Colonic mucosa (tissue), 4 donors: Measurements from ENCODE around the gene FBH1. TPM values are rescaled to one million over a fixed set of nuclear protein-coding genes. Genes with fewer than 3 reads are reported as not detected.
A peak's percentile ranks its signal among the peaks of the same experiment; 100 is the strongest.
"Not testable (repeated sequence)": the region's sequence is repeated elsewhere in the genome, so short reads cannot be mapped to it uniquely, and the experiment has no call there.

ENCODE experiments used
- DNase-seq: peaks from one replicate; pipeline ENCODE4 v3.0.0-alpha.2; 2020
- H3K27ac ChIP-seq: fragments of 200-600 bp; one replicate; pipeline ENCODE4 v1.8.0; 2021
- H3K27me3 ChIP-seq: fragments of 200-600 bp; one replicate; pipeline ENCODE4 v1.8.0; 2021
- H3K36me3 ChIP-seq: fragments of 200-600 bp; one replicate; pipeline ENCODE4 v1.8.0; 2021
- H3K4me1 ChIP-seq: fragments of 200-600 bp; one replicate; pipeline ENCODE4 v1.8.0; 2021; ENCODE audit warnings: mild to moderate bottlenecking
- H3K4me3 ChIP-seq: fragments of 200-600 bp; one replicate; pipeline ENCODE4 v1.8.0; 2021
- H3K9ac ChIP-seq, 2 donors: one replicate each; pipeline ENCODE4 v1.7.0; 2013; ENCODE audit warnings: control low read depth in 2 of 2, low read depth in 2 of 2, low read length in 2 of 2
- H3K9me3 ChIP-seq: fragments of 200-600 bp; one replicate; pipeline ENCODE4 v1.8.0; 2021
- CTCF ChIP-seq: fragments of 200-600 bp; IDR thresholded peaks from one replicate; pipeline ENCODE4 v1.8.0; 2022; ENCODE audit warnings: antibody characterized with exemption, mild to moderate bottlenecking
- intact Hi-C: fragments of 100-400 bp; cut with DNase I; formaldehyde crosslinking; loops from one replicate; pipeline ENCODE4 v1.14.1; 2022
- total RNA-seq, 2 donors: library from RNA; stranded (reverse); fragmentation: NEBNext Ultra II Directional in 1 of 2; extraction: Animal tissue kit (Norgen Biotek cat#: 25700) in 1 of 2; gene quantifications; one replicate each; pipeline ENCODE4 v1.2.1, GENCODE V29; 2021
- donor health status: healthy.
- donor health status: DM: no; HTN: no; CAD: no.
- donor health status: DM: no; HTN: no; CAD: no.

The FBH1 gene
- total RNA-seq, 2 donors from 2014 or later = 67.7 to 87.5 TPM

DNA sequence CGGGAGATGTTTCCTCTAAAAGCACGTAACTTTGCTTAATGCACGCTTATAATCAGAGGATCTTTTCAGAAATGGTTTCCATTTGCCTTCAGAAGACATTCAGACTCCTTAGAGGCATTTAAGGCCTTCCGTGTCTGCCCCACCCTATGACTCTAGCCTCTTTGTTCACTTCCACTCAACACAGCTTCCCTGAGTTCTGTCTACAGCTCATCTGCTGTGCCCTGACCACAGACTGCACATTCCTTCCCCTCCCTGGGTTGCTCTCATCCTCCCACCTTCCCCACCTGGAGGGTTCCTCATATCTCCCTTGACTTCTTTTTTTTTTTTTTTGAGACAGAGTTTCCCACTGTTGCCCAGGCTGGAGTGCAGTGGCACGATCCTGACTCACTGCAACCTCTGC is 16.6 kb downstream of the FBH1 start:
- Histone ChIP-seq H3K4me3 (no peak overlapping the region), H3K4me1 (no peaks in the 10 kb centered on the region), H3K27ac (no peak overlapping the region), H3K27me3 (no peaks in the 10 kb centered on the region), H3K9me3 (no peaks in the 10 kb centered on the region), H3K36me3 (peaks cover 22% of the 10 kb centered on the region), H3K9ac (no peak overlapping the region)
- no peak for DNase-seq
- intact Hi-C loops = no loop called here
- no peak for TF ChIP-seq CTCF

- H3K4me3 ChIP-seq, H3K27me3 ChIP-seq, H3K9me3 ChIP-seq, H3K4me1 ChIP-seq, H3K9ac ChIP-seq, DNase-seq, H3K27ac ChIP-seq, intact Hi-C loops: not testable (repeated sequence)
- H3K36me3 ChIP-seq = peaks cover 26% of the 10 kb centered on the region
These were observed 18.6 kb downstream of the FBH1 start for GRCh38 chr10:5908676-5909075.

DNA sequence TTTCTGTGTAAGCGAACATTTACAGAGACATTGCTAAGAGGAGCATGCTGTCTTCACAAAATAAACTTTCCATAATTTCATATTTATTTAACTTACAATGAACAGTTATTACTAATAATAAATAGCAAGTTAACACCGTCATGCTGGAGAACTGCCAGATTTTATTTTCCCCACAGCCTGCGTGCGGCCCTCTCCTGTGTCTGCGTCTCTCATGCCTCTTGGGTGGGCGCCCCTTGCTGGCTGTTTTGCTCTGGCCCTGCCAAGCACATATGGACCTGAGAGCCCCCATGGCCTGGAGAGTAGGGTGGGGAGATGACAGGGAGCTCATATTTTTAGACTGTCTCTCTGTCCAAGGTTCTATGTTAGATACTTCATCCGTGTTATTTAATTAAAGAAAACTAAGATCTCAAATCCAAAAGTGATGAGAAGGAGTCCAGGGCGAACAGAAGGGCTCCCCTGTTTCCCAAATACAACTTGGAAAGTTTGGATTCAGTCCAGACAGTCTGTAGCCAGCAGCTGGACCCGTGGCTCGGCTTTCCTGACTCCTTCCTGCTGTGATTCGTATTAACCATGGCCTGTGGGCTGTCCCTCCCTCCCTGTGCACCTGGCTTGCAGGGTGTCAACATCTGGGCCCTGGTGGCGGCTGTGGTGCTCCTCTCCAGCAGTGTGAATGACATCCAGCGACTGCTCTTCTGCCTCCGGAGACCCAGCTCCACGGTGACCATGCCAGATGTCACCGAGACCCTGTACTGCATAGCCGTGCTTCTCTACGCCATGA is 20.5 kb downstream of the FBH1 start:
- TF ChIP-seq CTCF = no peak
- no peak overlapping the region for H3K4me3 ChIP-seq
- no peak for DNase-seq
- intact Hi-C loops = no loop called here
- H3K9ac ChIP-seq = no peak overlapping the region
- H3K27me3 ChIP-seq = no peaks in the 10 kb centered on the region
- H3K27ac ChIP-seq = no peak overlapping the region
- H3K4me1 ChIP-seq = no peaks in the 10 kb centered on the region
- H3K36me3 ChIP-seq = peaks cover 35% of the 10 kb centered on the region
- H3K9me3 ChIP-seq = no peaks in the 10 kb centered on the region

DNA sequence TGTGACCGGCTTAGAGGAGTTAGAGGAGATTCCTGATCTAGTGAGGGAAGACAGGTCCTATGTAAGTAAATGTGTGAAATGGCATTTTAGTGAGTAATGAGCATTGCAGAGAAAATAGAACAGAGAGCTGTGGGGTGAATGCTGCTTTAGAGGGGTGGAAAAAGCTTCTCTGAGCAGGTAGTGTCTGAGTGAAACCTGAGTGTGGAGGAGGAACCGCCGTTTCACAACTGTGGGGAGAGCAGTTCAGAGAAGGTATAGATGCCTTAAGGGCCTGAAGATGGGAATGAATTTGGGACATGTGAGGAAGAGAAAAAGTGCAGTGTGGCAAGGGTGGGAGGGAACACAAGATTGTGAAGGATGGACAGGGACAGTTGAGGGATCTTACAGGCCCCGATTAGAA is 21.6 kb downstream of the FBH1 start:
- Histone ChIP-seq H3K27me3 (no peaks in the 10 kb centered on the region), H3K4me1 (no peaks in the 10 kb centered on the region), H3K9me3 (no peaks in the 10 kb centered on the region), H3K27ac (no peak overlapping the region), H3K4me3 (no peak overlapping the region), H3K9ac (no peak overlapping the region), H3K36me3 (peaks cover 39% of the 10 kb centered on the region)
- intact Hi-C loops = no loop called here
- no peak for TF ChIP-seq CTCF
- DNase-seq = no peak

GRCh38 chr10:5913736-5914135 is 23.7 kb downstream of the FBH1 start:
- TF ChIP-seq CTCF = no peak
- H3K36me3 ChIP-seq = peaks cover 39% of the 10 kb centered on the region

GRCh38 chr10:5915451-5915850 is 25.4 kb downstream of the FBH1 start:
- no peak for TF ChIP-seq CTCF
- H3K27ac ChIP-seq = no peak overlapping the region
- peaks cover 29% of the 10 kb centered on the region for H3K36me3 ChIP-seq
- H3K9ac ChIP-seq = no peak overlapping the region
- no peaks in the 10 kb centered on the region for H3K9me3 ChIP-seq
- intact Hi-C loops = no loop called here
- no peak overlapping the region for H3K4me3 ChIP-seq
- H3K4me1 ChIP-seq = no peaks in the 10 kb centered on the region
- no peaks in the 10 kb centered on the region for H3K27me3 ChIP-seq
- no peak for DNase-seq

More at GRCh38 chr10:5913736-5914135, 23.7 kb downstream of the FBH1 start:
- H3K27ac ChIP-seq = peak overlapping the region; percentile 22
- no peaks in the 10 kb centered on the region for H3K27me3 ChIP-seq
- H3K4me3 ChIP-seq = no peak overlapping the region
- intact Hi-C loops = no loop called here
- no peak overlapping the region for H3K9ac ChIP-seq
- no peak for DNase-seq
- no peaks in the 10 kb centered on the region for H3K9me3 ChIP-seq
- H3K4me1 ChIP-seq = no peaks in the 10 kb centered on the region
